SK-N-SH (cell line): ENCODE data around the gene ME3. TPM values are rescaled to one million over a fixed set of nuclear protein-coding genes. Genes with fewer than 3 reads are reported as not detected.

ENCODE experiments used
- CTCF ChIA-PET: fragments of 300-600, 350-600 bp; formaldehyde crosslinking; extraction: SDS; loops from one replicate; lab custom pipeline; 2021; lab: Yijun Ruan, JAX
- POLR2A ChIA-PET: fragments of 350-600 bp; sonication (Branson Sonifier 250); formaldehyde crosslinking; extraction: SDS; loops from one replicate; lab custom pipeline; 2020; ENCODE audit warnings: antibody characterized with exemption, inconsistent platforms; lab: Yijun Ruan, JAX
- DNase-seq: peaks from one replicate; pipeline ENCODE4 v3.0.0; 2012
- H2AFZ ChIP-seq: fragments of 200-600 bp; sonication (generic); 2 replicates; pipeline ENCODE4 v1.8.1; 2016; ENCODE audit warnings: antibody characterized with exemption, mild to moderate bottlenecking, low read depth
- H3F3A ChIP-seq: fragments of 200-600 bp; sonication (generic); replicated peaks from 2 replicates; pipeline ENCODE3; 2016; ENCODE audit warnings: antibody characterized with exemption, mild to moderate bottlenecking; ENCODE audit not compliant: insufficient read depth
- H3K27ac ChIP-seq, 2 experiments: fragments of 200-500 bp in 1 of 2; fragments of 200-600 bp in 1 of 2; sonication (Bioruptor generic) in 1 of 2; sonication (generic), shearing (Covaris generic) in 1 of 2; 2 replicates each; pipeline versions ENCODE4 v1.5.1 to v1.6.1; 2014 to 2016; ENCODE audit warnings: low read depth in 2 of 2, inconsistent platforms in 1 of 2, low read length in 1 of 2, mild to moderate bottlenecking in 1 of 2, mixed read lengths in 1 of 2
- H3K27me3 ChIP-seq: fragments of 200-600 bp; sonication (generic), shearing (Covaris generic); 2 replicates; pipeline ENCODE4 v1.6.1; 2016; ENCODE audit warnings: mixed run types; ENCODE audit not compliant: insufficient read depth
- H3K36me3 ChIP-seq, 2 experiments: fragments of 200-500 bp in 1 of 2; fragments of 200-600 bp in 1 of 2; sonication (Bioruptor generic) in 1 of 2; sonication (generic) in 1 of 2; replicated peaks in 1 of 2; 2 replicates each; pipeline versions ENCODE3 to v1.5.1; 2014 to 2016; ENCODE audit warnings: low read length in 1 of 2, mild to moderate bottlenecking in 1 of 2; ENCODE audit not compliant: insufficient read depth in 2 of 2, control insufficient read depth in 1 of 2
- H3K4me1 ChIP-seq, 2 experiments: fragments of 200-500 bp in 1 of 2; fragments of 200-600 bp in 1 of 2; sonication (Bioruptor generic) in 1 of 2; sonication (generic), shearing (Covaris generic) in 1 of 2; 2 replicates each; pipeline versions ENCODE4 v1.5.1 to v1.6.1; 2014 to 2016; ENCODE audit warnings: low read depth in 1 of 2, low read length in 1 of 2, mixed run types in 1 of 2; ENCODE audit not compliant: insufficient read depth in 2 of 2, control insufficient read depth in 1 of 2
- H3K4me2 ChIP-seq: fragments of 200-600 bp; sonication (generic), shearing (Covaris generic); 2 replicates; pipeline ENCODE4 v1.6.1; 2017; ENCODE audit warnings: mixed run types
- H3K4me3 ChIP-seq, 2 experiments: fragments of 200-500 bp in 1 of 2; fragments of 200-600 bp in 1 of 2; sonication (Bioruptor generic) in 1 of 2; sonication (generic), shearing (Covaris generic) in 1 of 2; 2 replicates each; pipeline versions ENCODE4 v1.5.1 to v1.8.1; 2014 to 2016; ENCODE audit warnings: low read depth in 2 of 2, inconsistent platforms in 1 of 2, low read length in 1 of 2, mild to moderate bottlenecking in 1 of 2, mixed read lengths in 1 of 2, moderate library complexity in 1 of 2
- H3K79me2 ChIP-seq: fragments of 200-600 bp; sonication (generic); 2 replicates; pipeline ENCODE4 v1.8.1; 2017; ENCODE audit warnings: mild to moderate bottlenecking; ENCODE audit not compliant: insufficient read depth
- H3K9ac ChIP-seq: fragments of 200-600 bp; sonication (generic); 2 replicates; pipeline ENCODE4 v1.6.1; 2017; ENCODE audit warnings: mixed run types
- H3K9me2 ChIP-seq: fragments of 200-600 bp; sonication (generic); 2 replicates; pipeline ENCODE4 v1.6.1; 2017; ENCODE audit warnings: mixed run types
- H3K9me3 ChIP-seq: fragments of 200-600 bp; sonication (generic); 2 replicates; pipeline ENCODE4 v1.6.1; 2017; ENCODE audit warnings: mixed run types, mild to moderate bottlenecking, moderate library complexity
- H4K20me1 ChIP-seq: fragments of 200-600 bp; sonication (generic); 2 replicates; pipeline ENCODE4 v1.6.1; 2017; ENCODE audit warnings: mild to moderate bottlenecking, mixed run types; ENCODE audit not compliant: insufficient read depth
- CTCF ChIP-seq: fragments of 200-600 bp; sonication (generic); IDR thresholded peaks from 2 replicates; pipeline ENCODE4 v1.6.1; 2017; ENCODE audit warnings: antibody characterized with exemption, mild to moderate bottlenecking, moderate library complexity
- EP300 ChIP-seq, 2 experiments: IDR thresholded peaks; 2 replicates each; pipeline versions ENCODE4 v1.4.0 to v1.6.1; 2012; ENCODE audit warnings: borderline replicate concordance in 1 of 2, low read depth in 1 of 2, low read length in 1 of 2
- FOSL2 ChIP-seq: IDR thresholded peaks from 2 replicates; pipeline ENCODE4 v1.4.0; 2012; ENCODE audit warnings: low read depth, mild to moderate bottlenecking, moderate library complexity, borderline replicate concordance
- FOXJ3 ChIP-seq: sonication (generic); formaldehyde crosslinking; IDR thresholded peaks from 2 replicates; pipeline ENCODE4 v1.5.1; 2020; ENCODE audit warnings: mild to moderate bottlenecking, missing genetic modification reagents
- FOXM1 ChIP-seq: IDR thresholded peaks from 2 replicates; pipeline ENCODE4 v1.4.0; 2012; ENCODE audit warnings: low read depth, mild to moderate bottlenecking
- GABPA ChIP-seq: IDR thresholded peaks from 2 replicates; pipeline ENCODE4 v1.4.0; 2012; ENCODE audit warnings: low read depth, mild to moderate bottlenecking
- MAX ChIP-seq: IDR thresholded peaks from 2 replicates; pipeline ENCODE4 v1.4.0; 2012; ENCODE audit warnings: low read depth
- MEF2A ChIP-seq: IDR thresholded peaks from 2 replicates; pipeline ENCODE4 v1.4.0; 2012; ENCODE audit warnings: low read depth, borderline replicate concordance
- PBX3 ChIP-seq: IDR thresholded peaks from 2 replicates; pipeline ENCODE4; 2012
- RXRA ChIP-seq: IDR thresholded peaks from 2 replicates; pipeline ENCODE4 v1.4.0; 2012; ENCODE audit warnings: low read depth, mild to moderate bottlenecking, borderline replicate concordance
- SMC3 ChIP-seq: IDR thresholded peaks from 2 replicates; pipeline ENCODE4 v1.6.1; 2012; ENCODE audit warnings: low read depth, low read length, improper control_type of control experiment
- TAF1 ChIP-seq: IDR thresholded peaks from 2 replicates; pipeline ENCODE4 v1.6.1; 2012; ENCODE audit warnings: low read depth, mild to moderate bottlenecking, low read length, moderate library complexity, borderline replicate concordance
- TCF12 ChIP-seq: IDR thresholded peaks from 2 replicates; pipeline ENCODE4 v1.4.0; 2012
- USF1 ChIP-seq: IDR thresholded peaks from 2 replicates; pipeline ENCODE4 v1.4.0; 2012; ENCODE audit warnings: low read depth, borderline replicate concordance
- USF2 ChIP-seq: fragments of 150-350 bp; IDR thresholded peaks from 2 replicates; pipeline ENCODE4 v1.6.1; 2017; ENCODE audit warnings: antibody characterized with exemption, low read length, low read depth, borderline replicate concordance
- ZBTB33 ChIP-seq: IDR thresholded peaks from 2 replicates; pipeline ENCODE4 v1.4.0; 2012; ENCODE audit warnings: low read depth, borderline replicate concordance
- WGBS: methylation state at CpG from one replicate; pipeline ENCODE4 v1.1.6; 2017; ENCODE audit warnings: low lambda C conversion rate; 5-methylcytosine and 5-hydroxymethylcytosine counted together
- polyA plus RNA-seq, 3 experiments: library from polyadenylated mRNA; depleted of rRNA; stranded (reverse); fragments of >200 nt; gene quantifications; 2 replicates each; pipeline ENCODE4 v1.2.3, GENCODE V29; 2012

The ME3 gene
- polyA plus RNA-seq, 1 of the 3 experiments (the other 2 are of a cell fraction), result 22.0 TPM

GRCh38 chr11:86663761-86664160 is 8.7 kb downstream of the ME3 start:
- H3K79me2 ChIP-seq, result no peaks in the 10 kb centered on the region
- no peak overlapping the region for H3K9ac ChIP-seq
- ChIA-PET CTCF (no interaction called here), POLR2A (no interaction called here)
- H3F3A ChIP-seq, result peaks cover 9% of the 10 kb centered on the region
- H3K27ac ChIP-seq, result no peak overlapping the region
- TF ChIP-seq PBX3, result no peak
- TF ChIP-seq CTCF, result no peak
- TF ChIP-seq FOSL2, result no peak
- TF ChIP-seq USF2, result no peak
- TF ChIP-seq SMC3, result no peak
- no peak for TF ChIP-seq TAF1
- no peak for TF ChIP-seq USF1
- TF ChIP-seq GABPA, result no peak
- H3K27me3 ChIP-seq, result no peaks in the 10 kb centered on the region
- H3K9me3 ChIP-seq, result no peaks in the 10 kb centered on the region
- no peak overlapping the region for H3K4me3 ChIP-seq
- H2AFZ ChIP-seq, result no peak overlapping the region
- DNase-seq, result no peak
- H4K20me1 ChIP-seq, result no peaks in the 10 kb centered on the region
- 94% methylated on average over 4 of the region's 4 CpGs for WGBS
- H3K9me2 ChIP-seq, result no peaks in the 10 kb centered on the region
- H3K4me2 ChIP-seq, result no peak overlapping the region
- peaks cover 0 to 4% of the 10 kb centered on the region in 2 experiments for H3K36me3 ChIP-seq
- H3K4me1 ChIP-seq, result 0 out of 4 replicates have a peak, but pooled peaks cover 0 to 4% of the 10 kb centered on the region in 2 experiments

- WGBS, result 96% methylated on average over 3 of the region's 3 CpGs
- Histone ChIP-seq H3K4me1 (peaks cover 0 to 4% of the 10 kb centered on the region in 2 experiments; a peak in 1 of 4 replicates), H3K9me3 (no peaks in the 10 kb centered on the region), H3K79me2 (no peaks in the 10 kb centered on the region), H3K9me2 (no peaks in the 10 kb centered on the region), H3K36me3 (peaks cover 0 to 4% of the 10 kb centered on the region in 2 experiments), H3K4me2 (no peak overlapping the region), H4K20me1 (no peaks in the 10 kb centered on the region), H2AFZ (no peak overlapping the region), H3K27ac (no peak overlapping the region), H3K27me3 (no peaks in the 10 kb centered on the region), H3K4me3 (no peak overlapping the region), H3K9ac (no peak overlapping the region), H3F3A (peaks cover 9% of the 10 kb centered on the region)
- no peak for DNase-seq
- POLR2A ChIA-PET, result no interaction called here
- CTCF ChIA-PET, result interaction anchor here (0.6 kb wide), 1 partner anchor 28 kb away, joined by 4 read pairs; no protein-coding TSS in a partner anchor
- TF ChIP-seq FOXJ3 (no peak), EP300 (IDR thresholded peaks at IDR 0.05; ENCODE audit: borderline replicate concordance in 1 of 2, low read depth in 1 of 2, low read length in 1 of 2) (no peak), TCF12 (no peak), GABPA (no peak), MAX (no peak), ZBTB33 (no peak), SMC3 (no peak), PBX3 (no peak), MEF2A (no peak), FOXM1 (no peak), RXRA (no peak)
Observed at GRCh38 chr11:86663291-86663690, 9.1 kb downstream of the ME3 start.
